Subcutaneous abdominal adipose tissue (tissue), 5 donors: ENCODE data around the gene NISCH.

Experiments used
- H3K27ac ChIP-seq: one replicate; pipeline ENCODE4 v1.7.0; 2013; ENCODE audit warnings: low read depth, mild to moderate bottlenecking, inconsistent platforms, low read length, moderate library complexity
- H3K27me3 ChIP-seq, 5 donors: one replicate each; pipeline ENCODE4 v1.7.0; 2013; ENCODE audit warnings: low read length in 5 of 5, inconsistent platforms in 1 of 5; ENCODE audit not compliant: control insufficient read depth in 5 of 5, insufficient read depth in 4 of 5
- H3K36me3 ChIP-seq, 5 donors: one replicate each; pipeline ENCODE4 v1.7.0; 2013; ENCODE audit warnings: low read length in 5 of 5; ENCODE audit not compliant: control insufficient read depth in 5 of 5, insufficient read depth in 5 of 5
- H3K4me1 ChIP-seq, 5 donors: one replicate each; pipeline ENCODE4 v1.7.0; 2013; ENCODE audit warnings: low read length in 5 of 5, mild to moderate bottlenecking in 3 of 5, moderate library complexity in 1 of 5; ENCODE audit not compliant: control insufficient read depth in 5 of 5, insufficient read depth in 5 of 5
- H3K4me3 ChIP-seq, 5 donors: one replicate each; pipeline ENCODE4 v1.7.0; 2013; ENCODE audit warnings: low read length in 5 of 5, low read depth in 1 of 5
- H3K9ac ChIP-seq, 5 donors: one replicate each; pipeline ENCODE4 v1.7.0; 2013; ENCODE audit warnings: low read length in 5 of 5, mild to moderate bottlenecking in 4 of 5, moderate library complexity in 3 of 5
- H3K9me3 ChIP-seq, 5 donors: one replicate each; pipeline ENCODE4 v1.7.0; 2013; ENCODE audit warnings: low read length in 5 of 5; ENCODE audit not compliant: control insufficient read depth in 5 of 5
- donor health status: healthy.
- donor health status: healthy.
- donor health status: healthy.
- donor health status: healthy.
- donor health status: healthy.

The NISCH gene

DNA sequence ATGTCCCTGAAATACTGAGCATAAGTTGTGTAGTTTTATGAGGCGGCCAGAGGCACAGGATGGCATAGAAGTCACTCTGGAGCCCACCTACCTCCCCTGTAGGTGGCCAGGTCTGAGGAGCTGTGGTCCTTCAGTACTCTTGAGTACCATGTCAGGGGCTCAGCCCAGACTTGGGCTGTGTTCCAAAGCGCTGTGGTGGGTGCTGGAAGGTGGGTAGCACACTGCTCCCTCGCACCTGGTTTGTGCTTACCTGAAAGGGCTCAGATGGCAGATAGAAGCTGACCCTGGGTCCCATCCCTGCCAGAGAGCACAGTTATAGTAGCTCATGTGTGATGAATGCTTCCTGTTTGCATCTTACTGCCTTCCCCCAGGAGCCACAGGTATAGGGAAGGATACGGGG, 15.5 kb downstream of the NISCH start:
- no peak overlapping the region for H3K9ac ChIP-seq
- H3K4me3 ChIP-seq: no peak overlapping the region

GRCh38 chr3:52471371-52472238, 16.2 kb downstream of the NISCH start:
- H3K27ac ChIP-seq: no peak overlapping the region
- peaks cover 6 to 61% (median 47%) of the 10 kb centered on the region in 5 donors for H3K4me1 ChIP-seq
- peaks cover 0 to 63% (median 47%) of the 10 kb centered on the region in 5 donors for H3K36me3 ChIP-seq
- no peak overlapping the region for H3K4me3 ChIP-seq
- no peaks in the 10 kb centered on the region for H3K9me3 ChIP-seq
- no peak overlapping the region for H3K9ac ChIP-seq
- no peaks in the 10 kb centered on the region for H3K27me3 ChIP-seq

More for the DNA sequence above, 15.5 kb downstream of the NISCH start:
- Histone ChIP-seq H3K27ac (no peak overlapping the region), H3K9me3 (no peaks in the 10 kb centered on the region), H3K4me1 (peaks cover 6 to 56% (median 42%) of the 10 kb centered on the region in 5 donors), H3K36me3 (peaks cover 0 to 58% (median 42%) of the 10 kb centered on the region in 5 donors), H3K27me3 (no peaks in the 10 kb centered on the region)

DNA sequence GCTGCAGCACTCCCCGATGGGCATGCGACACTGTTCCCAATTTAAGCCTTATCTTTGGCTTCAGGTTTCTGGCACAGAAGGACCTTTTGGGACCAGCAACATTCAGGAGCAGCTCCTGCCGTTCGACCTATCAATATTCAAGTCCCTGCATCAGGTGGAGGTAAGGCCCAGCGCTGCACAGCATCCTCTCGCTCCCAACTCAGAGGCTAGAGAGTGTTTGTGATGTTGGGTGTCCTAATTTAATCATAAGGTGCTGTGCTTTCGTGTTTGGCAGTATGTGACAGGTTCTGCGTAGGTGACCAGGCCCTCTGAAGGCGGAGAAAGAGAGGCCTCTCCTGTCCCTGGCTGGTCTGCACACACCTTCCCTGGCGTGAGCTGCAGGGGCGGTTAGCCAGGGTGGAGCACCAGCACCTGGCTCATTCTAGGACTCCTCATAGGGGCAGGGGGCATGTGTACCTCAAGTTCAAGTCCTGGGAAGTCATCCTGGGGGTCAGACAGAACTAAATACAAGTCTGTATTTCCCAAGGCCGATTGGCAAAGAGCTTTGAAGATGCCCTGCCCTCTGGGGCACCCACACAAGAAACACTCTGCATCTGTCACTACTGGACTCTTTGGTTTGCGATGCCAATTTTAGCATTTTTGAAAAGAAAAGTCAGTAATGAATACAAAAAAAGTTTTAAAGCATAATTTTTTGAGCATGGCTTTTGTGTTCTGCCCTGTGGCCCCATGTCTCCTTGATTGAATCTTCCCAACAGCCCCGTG, 17.0 kb downstream of the NISCH start:
- H3K36me3 ChIP-seq: peaks cover 0 to 67% (median 53%) of the 10 kb centered on the region in 5 donors
- H3K9me3 ChIP-seq: no peaks in the 10 kb centered on the region
- no peak overlapping the region for H3K9ac ChIP-seq
- no peak overlapping the region for H3K4me3 ChIP-seq
- H3K27ac ChIP-seq: no peak overlapping the region
- H3K4me1 ChIP-seq: peaks cover 6 to 62% (median 47%) of the 10 kb centered on the region in 5 donors
- no peaks in the 10 kb centered on the region for H3K27me3 ChIP-seq

- H3K36me3 ChIP-seq: peaks cover 0 to 73% (median 59%) of the 10 kb centered on the region in 5 donors
- peaks cover 6 to 60% (median 46%) of the 10 kb centered on the region in 5 donors for H3K4me1 ChIP-seq
- peak overlapping the region in 1 of 5 donors; percentile 21 for H3K9ac ChIP-seq
- no peaks in the 10 kb centered on the region for H3K27me3 ChIP-seq
- no peak overlapping the region for H3K27ac ChIP-seq
- no peaks in the 10 kb centered on the region for H3K9me3 ChIP-seq
- no peak overlapping the region for H3K4me3 ChIP-seq
Observed at GRCh38 chr3:52473026-52473425, 17.6 kb downstream of the NISCH start.

- H3K36me3 ChIP-seq: peaks cover 0 to 94% (median 92%) of the 10 kb centered on the region in 5 donors
- H3K9me3 ChIP-seq: no peaks in the 10 kb centered on the region
- no peaks in the 10 kb centered on the region for H3K27me3 ChIP-seq
- no peak overlapping the region for H3K27ac ChIP-seq
- peaks cover 3 to 53% (median 24%) of the 10 kb centered on the region in 5 donors for H3K4me1 ChIP-seq
- no peak overlapping the region for H3K4me3 ChIP-seq
- no peak overlapping the region for H3K9ac ChIP-seq
Observed at GRCh38 chr3:52477076-52477795, 21.8 kb downstream of the NISCH start.

DNA sequence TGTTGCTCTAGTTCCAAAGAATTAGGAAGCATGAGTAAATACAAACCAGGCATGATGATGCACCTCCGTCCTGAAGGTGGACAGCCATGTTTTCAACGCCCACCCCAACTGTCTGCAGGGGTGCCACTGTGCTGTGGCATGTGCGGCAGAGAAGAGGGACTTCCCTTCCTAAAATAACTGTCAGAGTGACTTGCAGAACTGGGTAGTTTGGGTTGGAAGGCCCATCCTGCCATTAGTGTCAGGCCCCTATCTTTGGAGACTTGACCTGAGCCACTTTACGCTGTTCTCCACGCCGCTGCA, 22.3 kb downstream of the NISCH start:
- Histone ChIP-seq H3K9ac (no peak overlapping the region), H3K4me3 (no peak overlapping the region), H3K36me3 (peaks cover 0 to 94% (median 92%) of the 10 kb centered on the region in 5 donors), H3K4me1 (peaks cover 0 to 48% (median 21%) of the 10 kb centered on the region in 5 donors), H3K27me3 (no peaks in the 10 kb centered on the region), H3K9me3 (no peaks in the 10 kb centered on the region), H3K27ac (no peak overlapping the region)

GRCh38 chr3:52479037-52479876, 23.9 kb downstream of the NISCH start:
- Histone ChIP-seq H3K27me3 (no peaks in the 10 kb centered on the region), H3K4me3 (no peak overlapping the region), H3K9ac (no peak overlapping the region), H3K9me3 (no peaks in the 10 kb centered on the region), H3K27ac (no peak overlapping the region), H3K4me1 (peaks cover 5 to 48% (median 21%) of the 10 kb centered on the region in 5 donors), H3K36me3 (peaks cover 0 to 90% (median 85%) of the 10 kb centered on the region in 5 donors)

- H3K4me1 ChIP-seq: peaks cover 5 to 54% (median 21%) of the 10 kb centered on the region in 5 donors
- H3K9me3 ChIP-seq: no peaks in the 10 kb centered on the region
- H3K27me3 ChIP-seq: no peaks in the 10 kb centered on the region
- H3K4me3 ChIP-seq: no peak overlapping the region
- peaks cover 0 to 91% (median 83%) of the 10 kb centered on the region in 5 donors for H3K36me3 ChIP-seq
- no peak overlapping the region for H3K27ac ChIP-seq
- H3K9ac ChIP-seq: no peak overlapping the region
Observed at GRCh38 chr3:52479877-52480575, 24.6 kb downstream of the NISCH start.
